HG03354 (cell line): Measurements from ENCODE around the gene HOXC4.

Source experiments
- ATAC-seq: cut with Tn5 transposase; IDR thresholded peaks from one replicate; pipeline ENCODE4 v1.9.1; 2021; ENCODE audit warnings: mild to moderate bottlenecking; ENCODE audit not compliant: unreplicated experiment, poor library complexity, severe bottlenecking

HOXC4 gene

GRCh38 chr12:54051026-54051842, 2.4 kb upstream of the HOXC4 start:
- no peak for ATAC-seq

GRCh38 chr12:54051874-54052437, 1.7 kb upstream of the HOXC4 start:
- no peak for ATAC-seq

- no peak for ATAC-seq
Measured at GRCh38 chr12:54052438-54053002, 1.1 kb upstream of the HOXC4 start.

DNA sequence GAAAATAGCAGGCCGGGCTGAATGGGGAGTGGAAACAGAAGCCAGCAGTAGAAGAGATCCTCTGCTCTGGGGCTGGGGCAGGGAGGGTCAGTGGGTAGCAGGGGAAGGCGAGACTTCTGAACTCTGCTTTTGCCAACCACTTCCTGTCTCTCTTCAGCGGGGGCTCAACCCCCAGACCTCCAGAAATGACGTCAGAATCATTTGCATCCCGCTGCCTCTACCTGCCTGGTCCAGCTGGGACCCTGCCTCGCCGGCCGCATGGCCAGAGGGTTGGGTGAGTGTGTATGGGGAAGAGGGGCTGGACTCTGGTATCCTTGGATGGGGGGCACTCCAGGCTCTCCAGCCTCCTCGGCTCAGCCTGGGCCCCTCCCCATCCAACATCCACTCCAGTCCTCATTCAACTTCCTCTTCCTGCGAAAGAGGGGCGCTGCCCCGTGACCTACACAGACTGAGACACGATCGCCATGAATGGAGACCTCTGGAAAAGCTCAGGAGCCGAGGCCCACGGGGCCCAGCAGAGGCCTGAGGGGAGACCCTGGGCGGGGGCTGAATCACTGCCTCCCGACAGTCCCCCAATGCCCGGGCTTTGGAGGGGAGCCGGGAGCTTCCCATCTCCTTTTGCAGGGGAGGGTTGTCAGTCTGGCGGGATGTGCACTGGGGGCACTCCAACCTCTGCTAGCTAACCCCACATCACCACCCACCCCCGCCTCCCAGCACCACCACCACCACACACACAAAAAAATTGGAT, 458 bp upstream of the HOXC4 start:
- ATAC-seq, result peak; percentile 82

- no peak for ATAC-seq
Measured at GRCh38 chr12:54054742-54055194, 1.1 kb downstream of the HOXC4 start.

DNA sequence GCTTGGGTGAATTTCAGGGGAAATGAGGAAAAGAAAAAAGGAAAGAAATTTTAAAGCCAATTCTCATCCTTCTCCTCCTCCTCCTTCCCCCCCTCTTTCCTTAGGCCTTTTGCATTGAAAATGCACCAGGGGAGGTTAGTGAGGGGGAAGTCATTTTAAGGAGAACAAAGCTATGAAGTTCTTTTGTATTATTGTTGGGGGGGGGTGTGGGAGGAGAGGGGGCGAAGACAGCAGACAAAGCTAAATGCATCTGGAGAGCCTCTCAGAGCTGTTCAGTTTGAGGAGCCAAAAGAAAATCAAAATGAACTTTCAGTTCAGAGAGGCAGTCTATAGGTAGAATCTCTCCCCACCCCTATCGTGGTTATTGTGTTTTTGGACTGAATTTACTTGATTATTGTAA, 1.9 kb downstream of the HOXC4 start:
- ATAC-seq, result no peak

- no peak for ATAC-seq
Measured at GRCh38 chr12:54056110-54056509, 2.5 kb downstream of the HOXC4 start.

DNA sequence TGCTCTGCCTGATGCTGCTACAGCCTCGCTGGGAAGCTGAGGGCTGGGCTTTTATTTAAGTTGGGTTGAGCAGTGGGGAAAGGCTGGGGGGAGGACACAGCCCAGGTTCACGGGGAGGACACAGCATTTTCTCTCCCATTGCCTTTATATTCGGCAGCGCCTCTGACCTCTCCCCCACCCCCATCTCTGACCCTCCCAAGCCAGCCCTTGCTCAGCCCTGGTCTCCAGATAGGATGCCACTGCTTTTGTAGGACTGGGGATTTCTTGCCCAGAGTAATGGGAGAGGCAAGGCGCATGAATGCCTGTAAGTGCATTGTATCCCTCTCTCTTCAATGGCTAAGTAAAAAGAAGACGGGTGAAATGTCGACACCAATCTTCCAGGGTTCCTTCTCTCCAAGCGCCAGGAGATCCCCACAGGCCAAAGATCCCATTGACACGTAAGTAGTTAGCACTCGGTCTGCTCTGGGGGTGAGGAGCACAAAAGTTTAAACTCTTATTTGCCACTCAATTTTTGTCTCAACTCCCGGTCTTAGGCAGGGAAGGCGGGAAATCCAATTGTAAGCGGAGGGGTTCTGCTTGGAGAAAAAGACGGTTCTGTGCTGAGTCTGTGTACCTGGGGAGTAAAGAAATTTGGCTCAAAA, 4.6 kb downstream of the HOXC4 start:
- no peak for ATAC-seq

- ATAC-seq, result no peak
Measured at GRCh38 chr12:54059668-54060067, 6.0 kb downstream of the HOXC4 start.

GRCh38 chr12:54060174-54060974, 6.7 kb downstream of the HOXC4 start:
- ATAC-seq, result no peak

GRCh38 chr12:54060975-54061778, 7.5 kb downstream of the HOXC4 start:
- no peak for ATAC-seq

- ATAC-seq, result no peak
Measured at GRCh38 chr12:54065677-54066076, 12.0 kb downstream of the HOXC4 start.

GRCh38 chr12:54066408-54066807, 12.8 kb downstream of the HOXC4 start:
- ATAC-seq, result no peak

DNA sequence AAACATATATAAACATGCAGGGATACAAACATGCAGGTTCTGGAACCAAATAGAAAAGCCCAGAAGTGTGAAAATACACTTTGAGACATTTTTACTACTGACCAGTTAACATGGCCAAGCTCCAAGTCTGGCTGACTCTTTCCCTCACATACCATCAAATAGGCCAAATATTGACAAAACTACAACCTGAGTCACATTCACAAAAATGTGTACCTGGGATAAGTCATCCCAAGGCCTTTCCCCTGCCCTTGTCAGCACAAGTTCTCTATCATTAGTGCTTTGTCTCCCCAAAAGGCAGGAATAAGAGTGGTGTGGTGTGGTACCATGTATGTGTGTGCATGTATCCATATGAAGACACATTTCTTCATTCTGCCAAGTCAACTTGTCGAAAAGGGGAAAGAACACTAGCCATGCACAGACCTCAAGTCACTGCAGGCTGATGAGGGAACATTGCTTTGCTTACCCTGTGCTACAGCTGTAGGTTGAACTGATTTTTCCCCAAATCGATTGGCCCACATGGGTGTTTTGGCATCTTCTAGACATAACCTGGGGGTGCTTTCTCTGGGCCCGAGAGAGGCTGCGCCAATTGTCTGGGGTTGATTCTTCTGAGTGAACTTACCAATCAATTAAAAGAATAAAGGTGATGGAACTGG, 14.9 kb downstream of the HOXC4 start:
- no peak for ATAC-seq

GRCh38 chr12:54071942-54072341, 18.3 kb downstream of the HOXC4 start:
- no peak for ATAC-seq

- no peak for ATAC-seq
Measured at GRCh38 chr12:54074308-54074707, 20.7 kb downstream of the HOXC4 start.

- no peak for ATAC-seq
Measured at GRCh38 chr12:54075409-54075808, 21.8 kb downstream of the HOXC4 start.

DNA sequence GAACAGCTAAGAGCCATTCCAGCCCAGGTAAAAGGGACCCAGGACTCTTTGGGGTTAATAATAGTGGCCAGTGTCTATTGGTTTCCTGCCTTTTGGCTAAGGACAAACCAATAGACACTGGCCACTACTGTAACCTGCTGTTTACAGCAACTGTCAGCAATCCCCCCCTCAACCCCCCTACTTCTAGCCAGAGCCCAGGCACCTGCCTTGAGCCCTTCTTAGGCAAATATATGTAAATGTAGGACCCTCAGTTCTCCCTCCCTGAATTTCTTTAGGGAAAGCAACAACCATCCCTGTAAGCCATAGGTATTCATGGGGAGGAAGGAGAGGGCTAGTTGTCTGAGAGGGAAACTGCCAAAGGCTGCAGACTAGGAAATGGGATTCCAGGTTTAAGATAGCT, 22.3 kb downstream of the HOXC4 start:
- ATAC-seq, result no peak
